SIG-M5 treated with dmso at 0.1 percent for 504 hours (cell line): ENCODE measurements around the gene F7.
"Not testable (repeated sequence)": the region's sequence is repeated elsewhere in the genome, so short reads cannot be mapped to it uniquely, and the experiment has no call there.

ENCODE experiments used
- DNase-seq: peaks from one replicate; lab custom pipeline; 2025; ENCODE audit not compliant: unreplicated experiment; lab: John Stamatoyannopoulos, UW

F7 gene

DNA sequence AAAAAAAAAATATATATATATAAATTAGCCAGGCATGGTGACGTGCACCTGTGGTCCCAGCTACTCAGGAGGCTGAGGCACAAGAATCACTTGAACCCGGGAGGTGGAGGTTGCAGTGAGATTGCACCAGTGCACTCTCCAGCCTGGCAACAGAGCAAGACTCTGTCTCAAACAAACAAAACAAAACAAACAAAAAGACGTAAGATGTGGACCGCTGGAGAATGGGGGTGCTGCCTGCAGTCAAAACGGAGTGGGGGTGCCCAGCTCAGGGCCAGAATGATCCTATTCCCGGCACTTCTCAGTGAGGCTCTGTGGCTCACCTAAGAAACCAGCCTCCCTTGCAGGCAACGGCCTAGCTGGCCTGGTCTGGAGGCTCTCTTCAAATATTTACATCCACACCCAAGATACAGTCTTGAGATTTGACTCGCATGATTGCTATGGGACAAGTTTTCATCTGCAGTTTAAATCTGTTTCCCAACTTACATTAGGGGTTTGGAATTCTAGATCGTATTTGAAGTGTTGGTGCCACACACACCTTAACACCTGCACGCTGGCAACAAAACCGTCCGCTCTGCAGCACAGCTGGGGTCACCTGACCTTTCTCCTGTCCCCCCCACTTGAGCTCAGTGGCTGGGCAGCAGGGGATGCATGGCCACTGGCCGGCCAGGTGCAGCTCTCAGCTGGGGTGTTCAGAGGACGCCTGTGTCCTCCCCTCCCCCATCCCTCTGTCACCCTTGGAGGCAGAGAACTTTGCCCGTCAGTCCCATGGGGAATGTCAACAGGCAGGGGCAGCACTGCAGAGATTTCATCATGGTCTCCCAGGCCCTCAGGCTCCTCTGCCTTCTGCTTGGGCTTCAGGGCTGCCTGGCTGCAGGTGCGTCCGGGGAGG is at the start of gene F7:
Gene F7 (plus strand): TSS at position 760 of the 889 bp plus-strand sequence. CDS start 51 bp downstream, at position 811.
- DNase-seq = no peak

GRCh38 chr13:113057084-113057483 is 48.5 kb upstream of the F7 start:
- DNase-seq = no peak

GRCh38 chr13:113057559-113057958 is 48.0 kb upstream of the F7 start:
- DNase-seq = not testable (repeated sequence)

GRCh38 chr13:113058129-113058987 is 47.2 kb upstream of the F7 start:
- DNase-seq = no peak

GRCh38 chr13:113058988-113059850 is 46.4 kb upstream of the F7 start:
- DNase-seq = no peak

DNA sequence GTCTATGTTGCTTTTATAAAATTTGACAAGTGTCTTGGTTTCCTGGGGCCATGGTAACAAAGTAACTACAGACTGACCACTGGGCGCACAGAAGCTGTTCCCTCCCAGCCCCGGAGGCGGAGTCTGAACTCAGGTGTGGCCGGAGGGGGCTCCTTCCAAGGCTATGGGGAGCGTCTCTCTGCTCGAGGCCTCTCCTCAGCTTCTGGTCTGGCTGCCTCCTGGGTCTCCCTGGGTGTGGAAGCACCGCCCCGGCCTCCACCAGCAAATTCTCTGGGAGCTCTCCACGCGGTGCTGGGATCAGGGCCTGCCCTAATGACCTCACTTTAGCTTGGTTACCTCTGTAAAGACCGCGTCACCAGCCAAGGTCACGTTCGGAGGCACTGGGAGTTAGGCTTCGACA is 45.7 kb upstream of the F7 start:
- no peak for DNase-seq

DNA sequence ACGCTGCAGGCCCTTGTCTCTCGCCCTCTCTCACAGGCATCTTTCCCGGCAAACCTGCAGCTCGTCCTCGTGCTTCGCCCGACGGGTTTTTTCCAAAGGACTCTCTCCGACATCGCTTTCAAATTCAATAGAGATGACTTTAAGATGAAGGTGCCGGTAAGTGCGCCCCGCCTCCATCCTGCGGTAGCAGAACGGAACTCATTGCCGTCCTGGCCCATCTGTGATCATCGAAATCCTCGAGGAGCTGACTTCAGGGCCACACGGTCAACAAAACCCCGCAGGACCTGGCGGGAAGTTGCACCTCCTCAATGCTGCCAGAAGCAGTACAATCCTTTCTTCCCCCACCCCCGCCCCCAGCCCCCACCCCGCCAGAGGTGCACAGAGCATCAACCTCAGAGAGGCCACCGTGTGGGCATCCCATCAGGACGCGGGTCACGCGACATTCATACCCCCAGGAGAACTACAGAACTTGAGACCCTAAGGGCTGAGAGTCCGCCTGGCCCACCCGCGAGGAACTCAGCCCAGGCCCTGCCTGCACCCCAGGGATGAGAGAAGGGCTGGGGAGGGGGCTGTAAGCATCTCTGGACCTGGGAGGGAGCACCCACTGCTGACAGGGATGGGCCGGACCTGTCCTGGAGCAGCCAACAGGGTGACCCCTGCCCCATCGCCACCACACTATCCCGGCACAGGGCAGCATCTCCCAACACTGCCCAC is 44.9 kb upstream of the F7 start:
- DNase-seq = no peak

DNA sequence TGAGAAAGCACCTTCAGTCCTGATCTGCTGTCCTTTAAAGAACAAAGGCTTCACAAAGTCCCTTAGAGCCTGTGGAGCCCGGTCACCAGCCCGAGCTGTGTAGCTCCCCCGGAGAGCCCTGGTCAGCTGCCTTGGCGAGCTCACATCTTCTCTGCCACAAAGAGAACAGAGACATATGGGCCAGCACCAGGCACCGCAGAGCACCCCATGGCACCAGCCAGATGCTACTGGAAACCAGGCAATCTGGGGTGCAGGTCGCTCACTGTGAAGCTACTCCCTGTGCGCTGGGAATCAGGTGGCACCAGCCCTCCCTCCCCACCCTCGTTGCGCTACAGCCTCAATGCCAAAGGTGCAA is 44.3 kb upstream of the F7 start:
- no peak for DNase-seq

DNA sequence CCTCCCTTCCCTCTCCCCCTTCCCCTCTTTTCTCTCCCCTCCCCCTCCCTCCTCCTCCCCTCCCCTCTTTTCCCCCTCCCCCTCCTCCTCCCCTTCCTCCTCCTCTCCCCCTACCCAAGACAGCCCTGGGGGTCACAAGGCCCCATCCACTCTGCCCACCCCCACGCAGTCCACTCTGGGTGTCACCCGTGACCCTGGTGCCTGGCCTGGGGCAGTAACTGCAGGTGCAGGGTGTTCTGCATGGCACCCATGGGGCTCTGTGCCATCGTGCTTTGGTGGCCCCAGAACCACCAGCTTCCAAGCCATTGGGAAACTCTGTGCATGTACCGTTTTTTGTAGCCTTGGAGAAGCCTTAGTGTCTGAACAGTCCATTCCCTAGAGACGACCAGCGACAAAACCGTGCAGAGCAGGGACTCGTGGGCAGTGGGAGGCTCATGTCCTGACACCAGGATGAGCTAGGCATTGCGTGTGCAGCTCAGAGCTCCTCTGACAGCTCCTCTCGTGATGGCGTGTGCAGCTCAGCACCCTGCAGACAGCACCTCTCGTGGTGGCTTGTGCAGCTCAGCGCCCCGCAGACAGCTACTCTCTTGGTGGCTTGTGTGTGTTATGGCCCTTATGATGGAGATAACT is 43.7 kb upstream of the F7 start:
- DNase-seq = no peak

GRCh38 chr13:113062691-113063090 is 42.9 kb upstream of the F7 start:
- no peak for DNase-seq

DNA sequence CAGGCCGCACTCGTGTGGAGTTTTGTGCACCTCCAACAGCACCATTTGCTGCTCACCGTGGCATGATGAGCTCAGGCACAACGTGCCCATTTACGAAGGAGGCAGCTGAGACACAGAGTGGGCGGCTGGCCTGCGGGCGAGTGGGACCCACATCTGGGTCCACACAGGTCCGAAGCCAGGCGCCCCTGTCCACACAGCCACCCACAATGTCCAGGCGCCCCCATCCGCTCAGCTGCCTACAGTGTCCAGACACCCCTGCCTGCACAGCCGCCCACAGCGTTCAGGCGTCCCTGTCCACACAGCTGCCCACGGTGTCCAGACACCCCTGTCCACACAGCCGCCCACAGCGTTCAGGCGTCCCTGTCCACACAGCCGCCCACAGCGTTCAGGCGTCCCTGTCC is 42.5 kb upstream of the F7 start:
- no peak for DNase-seq

DNA sequence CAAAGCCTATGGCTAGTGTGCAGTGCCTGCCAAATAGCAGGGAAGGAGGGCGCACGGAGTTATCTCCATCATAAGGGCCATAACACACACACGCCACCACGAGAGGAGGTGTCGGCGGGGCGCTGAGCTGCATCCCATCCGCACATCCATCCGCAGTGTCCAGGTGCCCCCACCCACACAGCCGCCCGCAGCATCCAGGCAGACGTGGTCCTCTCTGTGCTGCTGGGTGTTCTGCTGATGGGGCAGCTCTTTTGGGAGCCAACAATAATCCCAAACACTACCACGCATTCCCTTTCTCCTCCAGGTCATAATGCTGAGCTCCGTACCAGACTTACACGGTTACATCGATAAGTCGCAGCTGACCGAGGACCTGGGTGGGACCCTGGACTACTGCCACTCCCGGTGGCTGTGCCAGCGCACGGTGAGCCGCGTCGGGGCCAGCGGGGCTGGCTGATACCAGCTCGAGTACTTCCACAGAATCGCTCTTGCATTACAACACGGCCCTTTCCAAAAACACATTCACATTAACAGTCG is 41.5 kb upstream of the F7 start:
- no peak for DNase-seq

GRCh38 chr13:113064534-113065405 is 40.8 kb upstream of the F7 start:
- peak; percentile 55 for DNase-seq

DNA sequence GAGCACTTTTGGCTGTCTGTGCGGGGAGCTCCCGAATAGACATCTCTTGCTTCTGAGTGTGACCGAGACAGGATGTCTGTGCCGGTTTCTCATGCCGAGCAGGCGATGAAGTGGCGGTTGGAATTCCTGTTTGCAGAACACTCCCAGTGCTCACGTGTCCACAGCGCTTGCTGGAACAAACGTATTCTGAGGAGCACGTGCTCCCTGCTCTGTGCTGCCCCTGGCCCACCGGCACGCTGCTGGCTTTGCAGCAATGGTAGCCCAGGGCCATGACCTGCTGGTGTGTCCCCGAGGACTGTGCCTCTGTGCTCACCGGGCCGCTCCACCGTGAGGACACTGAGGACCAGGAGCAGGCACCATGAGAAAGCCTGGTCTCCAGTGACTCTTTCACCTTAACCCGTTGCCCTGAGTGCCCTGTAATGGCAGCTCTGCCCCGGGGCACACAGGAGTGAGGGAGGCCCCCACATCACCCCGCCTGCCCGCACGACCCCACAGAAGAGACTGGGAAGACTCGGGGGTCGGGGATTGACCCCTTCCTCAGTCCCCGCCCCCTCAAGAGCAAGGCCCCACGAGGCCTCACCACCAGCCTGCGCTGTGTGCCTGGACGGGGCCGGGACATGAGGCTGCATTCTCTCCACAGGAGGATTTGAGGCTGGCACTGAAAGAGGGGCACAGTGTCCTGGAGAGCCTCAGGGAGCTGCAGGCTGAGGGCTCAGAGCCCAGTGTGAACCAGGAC is 40.0 kb upstream of the F7 start:
- DNase-seq = no peak

DNA sequence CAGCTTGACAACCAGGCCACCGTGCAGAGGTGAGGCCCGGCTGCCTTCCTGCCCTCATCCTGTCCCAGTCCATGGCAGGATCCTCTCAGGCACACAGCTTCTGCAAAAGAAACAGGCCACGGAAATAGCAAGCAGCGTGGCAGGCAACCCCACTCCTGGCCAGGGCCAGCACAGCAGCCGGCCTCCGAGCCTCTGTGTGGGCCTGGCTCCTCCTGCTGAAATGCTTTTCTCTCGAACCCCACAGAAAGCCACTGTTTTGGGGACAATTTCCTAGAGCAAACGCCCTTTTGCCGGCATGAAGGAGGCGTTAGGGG is 39.5 kb upstream of the F7 start:
- DNase-seq = no peak

DNA sequence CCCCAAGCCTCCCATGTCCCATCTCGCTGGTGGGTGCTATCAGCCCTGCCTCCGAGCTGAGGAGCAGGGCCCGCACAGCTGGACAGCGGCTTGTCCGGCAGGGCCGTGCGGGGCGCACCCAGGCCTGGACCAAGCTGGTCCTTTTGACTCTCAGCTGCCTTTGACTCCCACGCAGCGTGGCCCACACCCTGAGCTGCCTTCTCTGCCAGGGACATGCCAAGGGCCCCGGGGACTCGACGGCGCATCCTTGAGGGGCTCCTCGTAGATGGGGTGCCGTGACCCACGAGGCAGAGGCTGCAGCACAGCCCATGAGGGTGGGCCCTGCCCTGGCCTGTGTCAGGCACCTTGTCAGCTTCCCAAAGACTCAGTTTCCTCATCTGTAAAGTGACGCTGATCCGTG is 38.8 kb upstream of the F7 start:
- no peak for DNase-seq

GRCh38 chr13:113069861-113070805 is 35.5 kb upstream of the F7 start:
- DNase-seq = no peak
